ENCODE data around the gene THOC7. TPM values are rescaled to one million over a fixed set of nuclear protein-coding genes. Genes with fewer than 3 reads are reported as not detected.

THOC7 gene
- total RNA-seq, 2 experiments from 2014 or later = 77.7 to 78.1 TPM

DNA sequence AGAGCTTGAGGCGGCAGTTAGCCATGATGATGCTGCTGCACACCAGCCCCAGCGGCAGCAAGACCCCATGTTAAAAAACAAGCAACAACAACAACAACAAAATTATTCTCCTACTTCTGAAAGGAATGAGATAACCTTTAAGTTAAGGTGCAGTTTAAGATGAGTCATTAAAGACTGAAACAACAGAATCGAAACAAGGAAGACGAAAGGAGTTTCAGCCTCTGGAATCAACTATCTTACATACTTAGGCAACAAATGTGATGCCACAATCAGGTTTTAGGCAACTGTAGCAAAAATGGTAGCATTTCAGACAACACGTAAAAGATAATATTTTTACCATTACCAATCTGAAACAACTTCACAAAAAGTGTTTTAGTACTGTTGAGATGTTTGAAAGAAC, 36.4 kb upstream of the THOC7 start:
- no peak overlapping the region for H3K4me3 Mint-ChIP-seq
- no peak for ATAC-seq

DNA sequence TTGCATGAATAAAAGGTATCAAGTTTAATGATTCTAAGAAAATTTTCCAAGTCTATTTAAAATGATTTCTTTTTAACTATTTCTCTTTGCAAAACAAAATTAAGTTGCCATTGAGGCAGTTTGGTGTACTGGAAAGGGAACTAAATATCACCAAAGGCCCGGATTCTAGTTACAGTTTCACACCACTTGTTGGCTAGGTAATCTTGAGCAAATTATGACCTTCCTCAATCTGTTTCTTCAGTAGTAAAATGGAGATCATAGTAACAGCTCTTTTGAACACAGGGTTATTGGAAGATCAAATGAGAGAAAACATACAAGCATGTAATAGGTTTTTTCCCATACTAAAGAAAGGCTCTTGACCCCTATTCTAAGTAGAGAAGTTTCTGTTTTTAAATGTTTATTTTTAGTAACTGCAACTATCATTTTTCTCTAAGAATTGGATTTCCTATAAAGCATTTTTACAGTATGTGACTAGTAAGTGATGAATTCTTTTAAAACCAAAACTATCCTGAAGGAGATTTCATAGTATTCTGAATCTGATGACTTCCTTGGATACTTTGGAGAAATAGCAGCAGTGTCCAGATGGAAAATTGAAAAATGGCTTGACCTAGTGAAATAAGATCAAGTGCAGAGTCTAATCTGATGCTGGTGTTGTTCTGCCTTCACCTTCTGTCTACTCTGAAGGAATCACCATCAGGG, 32.9 kb upstream of the THOC7 start:
- no peaks in the 10 kb centered on the region for H3K27me3 Mint-ChIP-seq
- peaks cover 4% of the 10 kb centered on the region for H3K9me3 Mint-ChIP-seq (ENCODE audit: low read depth)
- ATAC-seq = no peak
- peaks cover 52% of the 10 kb centered on the region for H3K36me3 Mint-ChIP-seq
- no peak for DNase-seq
- H3K4me3 Mint-ChIP-seq = no peak overlapping the region
- CTCF ChIA-PET = interaction anchor here (1.1 kb wide), 1 partner anchor 16 kb away, joined by 3 read pairs; the partner anchor contains the start of gene SCAANT1
- H3K4me1 Mint-ChIP-seq = peaks cover 37% of the 10 kb centered on the region
- no peak overlapping the region for H3K27ac Mint-ChIP-seq

More for the DNA sequence above, 36.4 kb upstream of the THOC7 start:
- peaks cover 4% of the 10 kb centered on the region for H3K9me3 Mint-ChIP-seq (ENCODE audit: low read depth)
- no peaks in the 10 kb centered on the region for H3K27me3 Mint-ChIP-seq
- CTCF ChIA-PET = no interaction called here
- H3K4me1 Mint-ChIP-seq = peaks cover 32% of the 10 kb centered on the region
- no peak overlapping the region for H3K27ac Mint-ChIP-seq
- H3K36me3 Mint-ChIP-seq = peaks cover 45% of the 10 kb centered on the region
- no peak for DNase-seq

DNA sequence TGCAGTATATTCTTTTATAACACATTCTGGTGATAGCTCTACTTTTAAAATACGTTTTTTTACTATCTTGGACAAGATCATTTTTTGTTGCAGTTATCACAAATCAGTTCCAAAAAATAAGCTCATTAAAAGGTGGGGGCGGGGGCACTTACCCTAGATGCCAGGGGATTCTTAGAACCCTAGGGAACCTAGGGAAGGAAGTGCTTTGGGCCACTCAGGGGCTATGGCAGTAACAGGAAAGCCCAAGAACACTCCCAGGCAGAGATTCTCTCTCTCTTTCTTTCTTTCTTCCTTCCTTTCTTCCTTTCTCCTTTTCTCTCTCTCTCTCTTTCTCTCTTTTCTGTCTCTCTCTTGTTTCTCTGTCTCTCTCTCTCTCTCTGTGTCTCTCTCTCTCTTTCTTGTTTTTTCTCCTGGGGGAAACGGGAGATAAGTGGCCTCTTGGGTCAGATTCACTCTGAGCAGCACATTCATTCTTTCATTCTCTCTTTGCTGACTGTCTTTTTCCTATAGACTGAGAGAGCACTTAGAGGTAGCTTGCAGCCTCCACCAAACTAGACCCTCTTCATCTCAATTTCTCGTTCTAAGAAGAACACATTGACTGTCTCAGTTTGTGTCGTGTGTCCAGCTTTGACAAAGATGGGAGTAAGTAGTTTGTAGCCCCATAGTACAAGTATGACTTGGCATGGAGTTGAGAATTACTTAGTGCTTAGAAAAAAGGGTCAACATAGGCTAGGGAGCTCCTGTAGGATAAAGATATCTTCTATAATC, 32.0 kb upstream of the THOC7 start:
- CTCF ChIA-PET = interaction anchor here (1.0 to 1.3 kb wide), 3 partner anchors 12 to 34 kb away, joined by 3 read pairs; partner anchors contain the start of gene SCAANT1
- no peak for DNase-seq
- no peak overlapping the region for H3K4me3 Mint-ChIP-seq
- H3K9me3 Mint-ChIP-seq (ENCODE audit: low read depth) = peaks cover 2% of the 10 kb centered on the region
- peak overlapping the region; percentile 52 for H3K27ac Mint-ChIP-seq
- H3K4me1 Mint-ChIP-seq = peaks cover 34% of the 10 kb centered on the region
- ATAC-seq = peak; percentile 36
- peaks cover 47% of the 10 kb centered on the region for H3K36me3 Mint-ChIP-seq
- no peaks in the 10 kb centered on the region for H3K27me3 Mint-ChIP-seq

DNA sequence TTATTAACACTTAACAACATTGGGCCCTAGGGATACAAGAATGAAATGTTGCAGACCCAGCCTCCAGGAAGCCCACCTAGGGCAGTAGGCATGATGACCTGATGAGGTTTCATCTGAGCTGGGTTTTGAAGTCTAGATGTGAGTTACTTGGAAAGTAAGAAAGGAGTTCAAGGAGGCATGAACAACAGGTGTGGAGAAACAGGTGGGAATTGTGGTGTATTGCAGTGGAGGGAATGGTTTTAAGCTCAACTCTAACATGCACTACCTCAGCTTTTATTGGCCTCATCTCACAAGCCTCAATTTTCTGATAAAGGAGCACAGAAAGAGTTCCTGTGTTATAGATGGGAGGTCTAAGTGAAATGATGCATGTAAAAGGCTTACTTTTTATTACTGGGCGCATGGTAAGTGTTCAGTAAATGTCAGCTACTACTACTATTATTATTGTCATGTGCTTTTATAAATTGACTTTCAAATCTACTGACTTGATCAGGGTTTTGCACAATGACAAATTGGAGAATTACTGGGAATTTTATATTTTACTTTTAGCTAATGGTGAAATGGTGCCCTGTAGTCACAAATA, 29.3 kb upstream of the THOC7 start:
- Mint-ChIP-seq H3K4me3 (no peak overlapping the region), H3K9me3 (ENCODE audit: low read depth) (no peaks in the 10 kb centered on the region), H3K27me3 (no peaks in the 10 kb centered on the region), H3K27ac (no peak overlapping the region), H3K4me1 (peaks cover 27% of the 10 kb centered on the region), H3K36me3 (peaks cover 30% of the 10 kb centered on the region)
- DNase-seq = no peak
- ATAC-seq = no peak
- CTCF ChIA-PET = interaction anchor here (1.1 kb wide), 1 partner anchor 15 kb away, joined by 3 read pairs; no protein-coding TSS in a partner anchor

DNA sequence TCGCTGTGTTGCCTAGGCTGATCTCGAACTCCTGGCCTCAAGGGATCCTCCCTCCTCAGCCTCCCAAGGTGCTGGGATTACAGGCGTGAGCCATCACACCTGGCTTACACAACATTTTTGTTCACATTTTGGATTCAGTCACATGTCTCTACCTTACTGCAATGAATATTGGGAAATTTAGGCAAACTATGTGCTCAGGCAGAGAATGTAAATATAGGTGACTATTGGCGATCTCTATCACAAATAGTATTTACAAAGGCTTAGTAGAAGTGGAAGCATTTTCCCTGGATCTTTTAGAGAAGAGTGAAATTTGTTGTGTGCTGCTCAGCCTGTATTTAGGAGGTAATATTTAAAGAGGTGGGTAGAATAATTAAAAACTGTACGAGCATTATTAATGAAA, 27.9 kb upstream of the THOC7 start:
- CTCF ChIA-PET = no interaction called here
- H3K4me1 Mint-ChIP-seq = peaks cover 23% of the 10 kb centered on the region
- no peak overlapping the region for H3K4me3 Mint-ChIP-seq
- peaks cover 27% of the 10 kb centered on the region for H3K36me3 Mint-ChIP-seq
- H3K9me3 Mint-ChIP-seq (ENCODE audit: low read depth) = no peaks in the 10 kb centered on the region
- no peak overlapping the region for H3K27ac Mint-ChIP-seq
- ATAC-seq = no peak
- H3K27me3 Mint-ChIP-seq = no peaks in the 10 kb centered on the region
- no peak for DNase-seq

DNA sequence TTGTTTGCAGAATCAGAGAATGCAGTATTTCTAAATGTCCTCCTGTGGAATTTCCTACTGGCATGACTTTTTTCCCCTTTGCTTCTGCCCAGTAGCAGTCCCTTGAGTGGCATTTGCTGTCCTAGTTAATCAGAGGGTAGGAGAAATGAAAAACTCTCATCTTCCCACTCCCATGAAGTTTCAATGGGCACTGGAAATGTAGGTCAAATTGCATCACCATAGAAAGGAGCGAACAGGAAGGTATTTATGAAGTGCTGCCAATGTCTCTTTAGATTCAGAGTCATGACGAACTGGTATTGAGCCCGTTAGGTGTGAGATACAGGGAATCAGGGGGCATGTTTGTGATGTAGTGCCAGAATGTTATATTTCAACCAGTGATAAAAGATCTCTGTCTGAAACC, 23.3 kb upstream of the THOC7 start:
- Mint-ChIP-seq H3K27ac (no peak overlapping the region), H3K27me3 (no peaks in the 10 kb centered on the region), H3K4me3 (no peak overlapping the region), H3K36me3 (peaks cover 7% of the 10 kb centered on the region), H3K9me3 (ENCODE audit: low read depth) (no peaks in the 10 kb centered on the region), H3K4me1 (peaks cover 8% of the 10 kb centered on the region)
- CTCF ChIA-PET = no interaction called here
- no peak for ATAC-seq
- no peak for DNase-seq

DNA sequence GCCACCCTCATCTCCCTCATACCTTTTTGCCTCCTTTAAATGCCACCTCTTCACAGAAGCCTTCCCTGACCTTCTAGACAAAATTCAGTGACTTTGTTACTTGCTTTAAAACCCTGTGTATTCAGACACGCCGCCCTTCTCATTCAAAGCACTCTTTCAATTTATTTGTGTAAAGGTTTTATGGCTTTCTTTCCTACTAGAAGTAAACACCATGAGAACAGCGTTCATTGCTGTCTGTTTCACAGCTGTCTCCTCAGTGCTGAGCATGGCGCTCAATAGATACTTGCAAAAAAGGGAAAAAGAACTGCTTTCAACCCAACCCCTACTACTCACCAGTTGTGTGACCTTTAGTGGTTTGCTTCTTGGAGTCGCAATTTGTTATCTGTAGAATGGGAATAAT, 17.0 kb upstream of the THOC7 start:
- CTCF ChIA-PET = no interaction called here
- DNase-seq (no peak), ATAC-seq (no peak)
- H3K36me3 Mint-ChIP-seq = peaks cover 11% of the 10 kb centered on the region
- H3K4me1 Mint-ChIP-seq = peaks cover 25% of the 10 kb centered on the region
- no peaks in the 10 kb centered on the region for H3K27me3 Mint-ChIP-seq
- H3K9me3 Mint-ChIP-seq (ENCODE audit: low read depth) = no peaks in the 10 kb centered on the region
- no peak overlapping the region for H3K4me3 Mint-ChIP-seq
- no peak overlapping the region for H3K27ac Mint-ChIP-seq

DNA sequence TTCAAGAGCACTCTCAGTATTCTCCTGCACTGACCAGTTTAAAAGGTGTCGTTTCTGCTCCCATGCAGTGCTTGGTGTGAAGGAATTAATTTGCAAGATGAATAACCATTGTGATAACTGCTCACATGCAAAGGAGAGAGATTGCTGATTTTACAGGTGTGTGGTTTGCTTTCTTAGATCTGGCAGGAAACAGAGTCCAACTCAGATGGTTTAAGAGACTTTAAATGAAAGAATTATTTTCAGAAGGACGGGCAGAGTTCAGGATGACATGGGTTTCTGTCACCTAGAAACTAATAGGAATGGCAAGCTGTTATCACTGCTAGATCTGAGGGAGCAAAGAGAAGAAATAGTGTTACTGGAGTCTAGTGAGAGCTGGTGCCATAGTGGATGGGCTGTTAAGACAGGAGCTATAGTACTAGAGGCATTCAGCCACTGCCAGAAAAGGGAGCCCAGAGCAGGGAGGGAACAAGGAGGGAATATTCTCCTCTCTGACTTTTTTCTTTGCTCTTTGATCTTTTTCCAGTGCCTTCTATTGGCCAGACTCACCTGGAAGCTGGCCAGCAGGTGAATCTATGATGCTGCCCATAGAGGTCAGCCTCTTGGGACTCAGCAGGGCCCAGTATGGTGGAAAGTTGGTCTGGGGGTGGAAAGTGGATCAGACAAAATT, 14.9 kb upstream of the THOC7 start:
- CTCF ChIA-PET = interaction anchor here (1.4 kb wide), 1 partner anchor 14 kb away, joined by 3 read pairs; no protein-coding TSS in a partner anchor
- no peaks in the 10 kb centered on the region for H3K9me3 Mint-ChIP-seq (ENCODE audit: low read depth)
- H3K4me3 Mint-ChIP-seq = no peak overlapping the region
- peaks cover 15% of the 10 kb centered on the region for H3K36me3 Mint-ChIP-seq
- ATAC-seq (no peak), DNase-seq (no peak)
- peaks cover 26% of the 10 kb centered on the region for H3K4me1 Mint-ChIP-seq
- no peaks in the 10 kb centered on the region for H3K27me3 Mint-ChIP-seq
- H3K27ac Mint-ChIP-seq = no peak overlapping the region

DNA sequence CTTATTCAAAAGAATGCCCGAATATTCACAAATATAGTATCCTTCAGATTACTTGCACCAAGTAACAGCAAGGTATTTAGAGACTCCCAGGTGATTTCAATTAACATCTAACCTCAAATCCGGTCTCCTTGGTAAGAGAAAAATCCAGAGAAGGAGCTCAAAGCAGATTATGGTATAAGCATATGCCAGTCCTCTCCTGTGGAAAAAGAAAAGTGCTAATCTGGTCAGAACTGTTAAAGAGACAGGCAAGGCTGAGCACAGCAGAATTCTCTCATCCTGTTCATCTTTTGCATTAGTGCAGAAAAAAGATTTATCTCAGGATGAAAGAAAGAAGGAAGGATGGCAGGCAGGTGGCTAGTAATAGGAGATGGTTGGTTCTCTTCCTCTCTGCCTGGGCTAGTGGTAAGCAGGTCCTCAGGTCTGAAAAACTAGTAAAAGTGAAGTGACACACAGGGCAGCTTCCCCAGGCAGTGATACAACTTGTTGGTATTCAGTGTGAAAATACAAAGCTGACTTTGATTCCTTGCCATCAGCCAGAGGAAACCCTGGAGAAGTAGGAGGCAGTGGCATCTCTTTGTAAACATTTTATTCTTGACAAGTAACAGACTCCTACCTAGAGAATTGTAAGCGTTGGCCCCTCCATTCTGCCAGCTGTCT, 14.3 kb upstream of the THOC7 start:
- CTCF ChIA-PET = interaction anchor here (0.9 to 1.4 kb wide), 2 partner anchors 15 to 34 kb away, joined by 3 read pairs; partner anchors contain the start of gene SCAANT1
- Mint-ChIP-seq H3K4me1 (peaks cover 26% of the 10 kb centered on the region), H3K27me3 (no peaks in the 10 kb centered on the region), H3K9me3 (ENCODE audit: low read depth) (no peaks in the 10 kb centered on the region), H3K36me3 (peaks cover 15% of the 10 kb centered on the region), H3K27ac (no peak overlapping the region), H3K4me3 (no peak overlapping the region)
- ATAC-seq (no peak), DNase-seq (no peak)

DNA sequence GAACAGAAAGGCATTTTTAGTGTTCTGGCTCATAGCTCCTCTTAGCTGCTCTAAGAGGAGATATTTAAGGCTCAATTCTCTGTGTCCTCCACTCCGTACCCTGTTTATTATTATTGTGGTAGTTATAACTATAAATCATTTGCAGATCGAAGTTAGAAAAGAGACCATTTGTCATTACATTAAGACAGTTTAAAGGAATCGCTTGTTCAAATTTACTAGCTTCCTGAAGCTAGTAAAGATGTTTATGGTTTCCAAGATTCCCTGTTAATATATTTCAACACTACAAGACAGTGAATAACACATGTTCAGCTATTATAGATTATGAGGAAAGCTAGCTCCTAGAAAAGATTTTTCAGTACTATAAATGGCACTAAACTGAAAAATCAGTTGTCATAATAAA, 12.7 kb upstream of the THOC7 start:
- Mint-ChIP-seq H3K4me1 (peaks cover 30% of the 10 kb centered on the region), H3K4me3 (no peak overlapping the region), H3K27ac (no peak overlapping the region), H3K9me3 (ENCODE audit: low read depth) (no peaks in the 10 kb centered on the region), H3K27me3 (no peaks in the 10 kb centered on the region), H3K36me3 (peaks cover 18% of the 10 kb centered on the region)
- ATAC-seq = no peak
- CTCF ChIA-PET = interaction anchor here (1.5 kb wide), 1 partner anchor 8 kb away, joined by 4 read pairs; no protein-coding TSS in a partner anchor
- no peak for DNase-seq

DNA sequence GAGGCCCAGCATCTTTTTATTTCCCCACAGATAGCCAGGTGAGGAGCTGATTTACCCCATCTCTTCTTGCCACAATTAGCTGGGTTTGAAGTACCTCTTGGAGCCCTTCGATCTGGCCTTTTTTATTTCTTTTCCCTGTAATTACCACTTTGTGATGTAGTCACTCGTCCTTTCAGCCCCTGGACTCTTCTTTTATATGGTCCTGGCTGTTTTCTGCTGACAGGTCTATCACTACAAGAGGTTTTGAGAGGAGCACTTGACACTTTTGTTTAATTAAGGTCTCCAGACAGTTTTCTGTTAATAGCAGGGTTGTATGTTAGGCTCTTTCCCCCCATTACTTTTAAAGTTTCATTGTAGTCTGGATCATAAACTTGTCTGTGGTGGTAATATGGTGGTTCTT, 11.9 kb upstream of the THOC7 start:
- Mint-ChIP-seq H3K4me3 (no peak overlapping the region), H3K9me3 (ENCODE audit: low read depth) (no peaks in the 10 kb centered on the region), H3K4me1 (peaks cover 32% of the 10 kb centered on the region), H3K27ac (no peak overlapping the region), H3K36me3 (peaks cover 12% of the 10 kb centered on the region), H3K27me3 (no peaks in the 10 kb centered on the region)
- DNase-seq = no peak
- CTCF ChIA-PET = interaction anchor here (1.5 kb wide), 1 partner anchor 9 kb away, joined by 4 read pairs; no protein-coding TSS in a partner anchor
- no peak for ATAC-seq

DNA sequence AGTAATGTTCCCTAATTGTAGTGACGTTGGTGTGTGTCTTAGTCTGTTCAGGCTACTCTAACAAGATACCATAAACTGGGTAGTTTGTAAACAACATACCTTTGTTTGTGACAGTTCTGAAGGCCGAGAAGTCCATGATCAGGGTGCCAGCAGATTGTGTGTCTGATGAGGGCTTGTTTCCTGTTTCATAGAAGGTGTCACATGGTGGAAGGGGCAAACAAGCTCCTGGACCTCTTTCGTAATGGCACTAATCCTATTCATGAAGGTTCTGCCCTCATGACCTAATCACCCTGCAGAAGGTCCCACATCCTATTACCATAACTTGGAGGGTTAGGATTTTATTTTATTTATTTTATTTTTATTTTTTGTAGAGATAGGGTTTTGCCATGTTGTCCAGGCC, 11.2 kb upstream of the THOC7 start:
- peaks cover 11% of the 10 kb centered on the region for H3K36me3 Mint-ChIP-seq
- H3K9me3 Mint-ChIP-seq (ENCODE audit: low read depth) = no peaks in the 10 kb centered on the region
- no peak overlapping the region for H3K4me3 Mint-ChIP-seq
- ATAC-seq (no peak), DNase-seq (no peak)
- CTCF ChIA-PET = interaction anchor here (1.5 kb wide), 1 partner anchor 10 kb away, joined by 4 read pairs; no protein-coding TSS in a partner anchor
- H3K27me3 Mint-ChIP-seq = no peaks in the 10 kb centered on the region
- H3K27ac Mint-ChIP-seq = no peak overlapping the region
- H3K4me1 Mint-ChIP-seq = peaks cover 31% of the 10 kb centered on the region

Measured in activated CD8-positive, alpha-beta memory T cell treated with anti-CD3 and anti-CD28 coated beads, Interleukin-2, amount 10 ng/mL, durations not matched to agents 7 days and 5 days (primary cell).